Body of pancreas (tissue), 4 donors: ENCODE measurements around the gene MYB.

Experiments
- POLR2A ChIP-seq, 3 donors: fragments of 450-650 bp; IDR thresholded peaks; one replicate each; pipeline ENCODE4 v1.6.1; 2016; ENCODE audit warnings: antibody characterized with exemption in 3 of 3, mild to moderate bottlenecking in 2 of 3
- TF ChIP-seq, protein P1 (sequence below), 7 experiments: fragments of 450-650 bp in 4 of 7; fragments of 200-600 bp in 3 of 7; sonication (generic) in 3 of 7; IDR thresholded peaks; one replicate each; pipeline ENCODE4 v1.5.1; 2016 to 2019; ENCODE audit warnings: antibody characterized with exemption in 7 of 7

DNA sequence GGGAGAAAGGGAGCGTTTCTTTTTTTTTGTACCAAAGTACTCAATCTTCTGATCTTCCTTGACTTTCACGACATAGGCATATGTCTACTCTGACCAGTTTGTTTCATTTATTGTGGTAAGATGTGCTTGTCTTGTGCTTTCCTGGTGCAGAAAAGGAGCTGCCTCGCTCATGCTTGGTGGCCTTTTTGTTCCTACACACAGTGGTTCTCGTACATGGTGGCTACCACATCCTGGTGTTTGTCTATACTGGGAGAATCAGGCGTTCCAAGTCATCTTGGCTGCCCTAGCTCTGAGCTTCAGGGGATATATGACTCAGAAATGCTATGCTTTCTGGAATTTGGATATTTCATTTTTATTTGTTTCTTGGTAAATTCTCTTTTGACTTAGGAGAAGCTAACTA, 31.8 kb downstream of the MYB start:
- TF ChIP-seq, protein P1, sequence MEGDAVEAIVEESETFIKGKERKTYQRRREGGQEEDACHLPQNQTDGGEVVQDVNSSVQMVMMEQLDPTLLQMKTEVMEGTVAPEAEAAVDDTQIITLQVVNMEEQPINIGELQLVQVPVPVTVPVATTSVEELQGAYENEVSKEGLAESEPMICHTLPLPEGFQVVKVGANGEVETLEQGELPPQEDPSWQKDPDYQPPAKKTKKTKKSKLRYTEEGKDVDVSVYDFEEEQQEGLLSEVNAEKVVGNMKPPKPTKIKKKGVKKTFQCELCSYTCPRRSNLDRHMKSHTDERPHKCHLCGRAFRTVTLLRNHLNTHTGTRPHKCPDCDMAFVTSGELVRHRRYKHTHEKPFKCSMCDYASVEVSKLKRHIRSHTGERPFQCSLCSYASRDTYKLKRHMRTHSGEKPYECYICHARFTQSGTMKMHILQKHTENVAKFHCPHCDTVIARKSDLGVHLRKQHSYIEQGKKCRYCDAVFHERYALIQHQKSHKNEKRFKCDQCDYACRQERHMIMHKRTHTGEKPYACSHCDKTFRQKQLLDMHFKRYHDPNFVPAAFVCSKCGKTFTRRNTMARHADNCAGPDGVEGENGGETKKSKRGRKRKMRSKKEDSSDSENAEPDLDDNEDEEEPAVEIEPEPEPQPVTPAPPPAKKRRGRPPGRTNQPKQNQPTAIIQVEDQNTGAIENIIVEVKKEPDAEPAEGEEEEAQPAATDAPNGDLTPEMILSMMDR (IDR thresholded peaks at IDR 0.05), result no peak
- no peak for TF ChIP-seq POLR2A (IDR thresholded peaks at IDR 0.05)
